ENCODE data around the gene RSRC2.
A peak's percentile ranks its signal among the peaks of the same experiment; 100 is the strongest.
"Not testable (repeated sequence)": the region's sequence is repeated elsewhere in the genome, so short reads cannot be mapped to it uniquely, and the experiment has no call there.

The RSRC2 gene

GRCh38 chr12:122513028-122513427, 13.7 kb downstream of the RSRC2 start:
- not testable (repeated sequence) for H3K27me3 ChIP-seq (ENCODE audit: insufficient read depth, low read length); H3K4me3 ChIP-seq (ENCODE audit: low read length); H3K9me3 ChIP-seq (ENCODE audit: low read length); H3K4me1 ChIP-seq (ENCODE audit: insufficient read depth, low read length); H2AFZ ChIP-seq (ENCODE audit: low read depth, low read length)
- peaks cover 96% of the 10 kb centered on the region for H3K36me3 ChIP-seq (ENCODE audit: insufficient read depth, low read length)

GRCh38 chr12:122508163-122508562, 18.6 kb downstream of the RSRC2 start:
- Histone ChIP-seq H3K4me3 (ENCODE audit: low read length) (no peak overlapping the region), H2AFZ (ENCODE audit: low read depth, low read length) (no peak overlapping the region), H3K9me3 (ENCODE audit: low read length) (no peaks in the 10 kb centered on the region), H3K36me3 (ENCODE audit: insufficient read depth, low read length) (peaks cover 96% of the 10 kb centered on the region), H3K27me3 (ENCODE audit: insufficient read depth, low read length) (no peaks in the 10 kb centered on the region), H3K4me1 (ENCODE audit: insufficient read depth, low read length) (no peaks in the 10 kb centered on the region)

DNA sequence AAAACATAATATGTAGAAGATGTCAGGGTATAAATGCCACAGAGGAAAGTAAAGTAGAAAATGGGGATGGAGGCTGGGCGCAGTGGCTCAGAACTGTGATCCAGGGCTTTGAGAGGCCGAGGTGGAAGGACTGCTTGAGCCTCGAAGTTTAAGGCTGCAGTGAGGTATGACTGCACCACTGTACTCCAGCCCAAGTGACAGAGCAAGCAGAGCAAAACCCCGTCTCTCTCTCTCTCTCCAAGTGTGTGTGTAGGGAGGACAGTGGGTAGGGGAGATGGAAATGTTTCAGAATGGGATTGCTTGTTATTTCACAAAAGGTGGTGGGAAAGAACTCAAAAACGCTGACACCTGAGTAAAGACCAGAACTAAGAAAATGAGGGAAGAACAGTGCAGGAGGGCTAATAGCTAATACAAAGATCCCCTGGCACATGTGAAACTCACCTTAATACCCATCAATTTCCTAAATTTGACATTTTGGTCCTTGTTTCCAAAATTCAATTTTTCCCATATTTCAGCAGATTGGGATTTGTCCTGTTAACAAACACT, 20.3 kb downstream of the RSRC2 start:
- no peaks in the 10 kb centered on the region for H3K27me3 ChIP-seq (ENCODE audit: insufficient read depth, low read length)
- H3K4me1 ChIP-seq (ENCODE audit: insufficient read depth, low read length), result peaks cover 4% of the 10 kb centered on the region
- no peak overlapping the region for H2AFZ ChIP-seq (ENCODE audit: low read depth, low read length)
- H3K4me3 ChIP-seq (ENCODE audit: low read length), result no peak overlapping the region
- H3K36me3 ChIP-seq (ENCODE audit: insufficient read depth, low read length), result peaks cover 81% of the 10 kb centered on the region
- H3K9me3 ChIP-seq (ENCODE audit: low read length), result no peaks in the 10 kb centered on the region

- H3K36me3 ChIP-seq (ENCODE audit: insufficient read depth, low read length), result peaks cover 73% of the 10 kb centered on the region
- H3K27me3 ChIP-seq (ENCODE audit: insufficient read depth, low read length), result no peaks in the 10 kb centered on the region
- no peaks in the 10 kb centered on the region for H3K9me3 ChIP-seq (ENCODE audit: low read length)
- no peak overlapping the region for H2AFZ ChIP-seq (ENCODE audit: low read depth, low read length)
- H3K4me1 ChIP-seq (ENCODE audit: insufficient read depth, low read length), result peaks cover 7% of the 10 kb centered on the region
- no peak overlapping the region for H3K4me3 ChIP-seq (ENCODE audit: low read length)
These were observed 21.2 kb downstream of the RSRC2 start for GRCh38 chr12:122505419-122506051.

- H3K4me3 ChIP-seq (ENCODE audit: low read length), result no peak overlapping the region
- no peaks in the 10 kb centered on the region for H3K9me3 ChIP-seq (ENCODE audit: low read length)
- no peaks in the 10 kb centered on the region for H3K27me3 ChIP-seq (ENCODE audit: insufficient read depth, low read length)
- no peak overlapping the region for H2AFZ ChIP-seq (ENCODE audit: low read depth, low read length)
- H3K36me3 ChIP-seq (ENCODE audit: insufficient read depth, low read length), result peaks cover 57% of the 10 kb centered on the region
- peaks cover 7% of the 10 kb centered on the region for H3K4me1 ChIP-seq (ENCODE audit: insufficient read depth, low read length)
These were observed 22.7 kb downstream of the RSRC2 start for GRCh38 chr12:122503783-122504590.

GRCh38 chr12:122503147-122503751, 23.5 kb downstream of the RSRC2 start:
- Histone ChIP-seq H3K27me3 (ENCODE audit: insufficient read depth, low read length) (no peaks in the 10 kb centered on the region), H3K4me1 (ENCODE audit: insufficient read depth, low read length) (peaks cover 15% of the 10 kb centered on the region), H3K36me3 (ENCODE audit: insufficient read depth, low read length) (peaks cover 50% of the 10 kb centered on the region), H3K4me3 (ENCODE audit: low read length) (no peak overlapping the region), H2AFZ (ENCODE audit: low read depth, low read length) (no peak overlapping the region), H3K9me3 (ENCODE audit: low read length) (no peaks in the 10 kb centered on the region)

DNA sequence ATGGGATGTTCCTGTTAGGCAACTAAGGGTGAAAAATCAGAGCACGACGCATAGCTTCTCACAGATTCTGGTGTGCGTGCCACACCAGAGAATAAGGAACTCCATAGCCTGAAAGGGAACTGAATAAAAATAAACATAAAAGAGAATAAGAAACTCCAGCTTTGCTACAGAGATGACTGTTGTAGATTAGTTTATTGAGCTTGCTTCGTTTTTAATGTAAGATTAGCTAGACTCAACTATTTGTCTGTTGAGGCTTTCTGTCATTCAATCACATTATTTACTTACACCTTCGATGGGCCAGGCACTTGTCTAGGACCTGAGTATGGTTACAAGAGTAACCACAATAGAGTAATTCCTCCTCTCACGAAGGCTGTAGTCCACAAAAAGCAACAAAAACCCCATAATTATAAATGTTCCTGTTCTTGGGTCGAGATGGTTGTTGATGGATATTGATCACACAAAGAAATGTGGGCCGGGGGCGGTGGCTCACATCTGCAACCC, 25.2 kb downstream of the RSRC2 start:
- H3K27me3 ChIP-seq (ENCODE audit: insufficient read depth, low read length), result no peaks in the 10 kb centered on the region
- H3K36me3 ChIP-seq (ENCODE audit: insufficient read depth, low read length), result peaks cover 46% of the 10 kb centered on the region
- peak overlapping the region; percentile 17 for H3K4me3 ChIP-seq (ENCODE audit: low read length)
- peaks cover 16% of the 10 kb centered on the region for H3K4me1 ChIP-seq (ENCODE audit: insufficient read depth, low read length)
- no peaks in the 10 kb centered on the region for H3K9me3 ChIP-seq (ENCODE audit: low read length)
- peak overlapping the region; percentile 13 for H2AFZ ChIP-seq (ENCODE audit: low read depth, low read length)

DNA sequence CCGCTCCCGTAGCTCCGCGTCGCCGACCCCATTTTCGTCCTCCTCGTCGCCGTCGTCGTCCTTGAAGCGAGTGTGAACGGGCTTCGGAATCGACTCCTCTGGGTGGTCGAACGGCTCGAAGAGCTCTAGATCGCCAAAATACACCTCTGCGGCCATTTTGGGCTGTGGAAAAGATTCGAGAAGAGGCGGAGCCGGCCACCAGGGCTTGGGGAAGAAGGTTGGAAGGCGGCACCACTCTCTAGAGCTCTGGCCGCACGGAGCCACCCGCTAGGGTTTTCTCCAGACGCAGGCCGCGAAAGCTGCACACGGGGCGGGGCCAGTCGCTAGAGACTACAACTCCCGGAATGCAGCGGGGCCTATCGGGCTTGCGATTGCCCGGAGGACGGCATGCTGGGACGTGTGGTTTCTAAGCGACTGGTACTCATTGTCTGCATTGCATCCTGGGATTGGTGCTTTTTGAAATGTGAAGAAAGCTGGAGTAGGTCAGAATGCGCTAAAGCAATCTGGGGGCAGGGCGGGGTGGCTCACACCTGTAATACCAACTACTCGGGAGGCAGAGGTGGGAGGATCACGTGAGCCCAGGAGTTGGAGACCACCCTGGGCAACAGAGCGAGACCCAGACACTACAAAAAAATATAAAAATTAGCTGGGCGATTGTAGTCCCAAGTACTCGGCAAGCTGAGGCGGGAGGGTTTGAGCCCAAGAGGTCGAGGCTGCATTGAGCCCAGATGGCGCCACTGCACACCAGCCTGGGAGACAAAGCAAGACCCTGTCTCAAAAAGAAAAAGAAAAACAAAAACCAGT, 25.8 kb downstream of the RSRC2 start, which contains the start of gene ZCCHC8:
ZCCHC8 (minus strand) TSS at position 248 of the 804 bp plus-strand sequence; CDS start at position 156, 92 bp downstream.
- no peaks in the 10 kb centered on the region for H3K27me3 ChIP-seq (ENCODE audit: insufficient read depth, low read length)
- peak within 1 kb of the TSS; percentile 18 for H2AFZ ChIP-seq (ENCODE audit: low read depth, low read length)

DNA sequence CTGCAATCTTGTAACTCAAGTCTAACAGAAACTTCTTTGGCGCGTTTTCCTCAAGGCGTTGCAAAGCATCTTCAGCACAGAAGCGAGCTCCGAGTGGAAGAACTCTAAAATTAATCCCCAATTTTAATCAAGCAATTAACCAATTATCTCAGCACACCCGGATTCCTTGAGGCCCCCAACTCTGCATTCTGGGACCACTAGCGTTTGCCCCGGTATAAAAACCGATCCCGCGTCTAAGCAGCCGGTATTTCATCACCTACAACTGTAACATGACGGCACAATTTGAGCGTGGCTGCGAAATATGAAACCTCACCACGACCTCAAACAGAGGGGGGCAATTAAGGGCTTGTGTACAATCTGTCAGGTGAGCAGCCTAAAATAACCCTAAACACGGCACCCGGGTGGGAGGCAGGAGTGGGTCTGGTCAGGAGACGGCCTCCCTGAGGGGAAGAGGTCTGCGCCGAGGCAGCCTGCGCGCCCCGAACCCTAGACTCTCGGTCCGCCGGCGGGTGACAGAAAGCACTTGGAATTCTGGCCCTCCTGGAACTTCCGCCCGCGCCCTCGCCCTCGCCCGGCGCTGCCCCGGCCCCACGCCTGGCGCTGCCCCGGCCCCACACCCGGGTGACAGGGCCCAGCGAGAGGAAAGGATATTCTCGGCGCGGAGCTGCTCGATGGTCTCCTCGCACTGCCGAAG, 26.6 kb downstream of the RSRC2 start:
- H2AFZ ChIP-seq (ENCODE audit: low read depth, low read length), result peak overlapping the region; percentile 18
- peak overlapping the region; percentile 79 for H3K4me3 ChIP-seq (ENCODE audit: low read length)
- peaks cover 41% of the 10 kb centered on the region for H3K36me3 ChIP-seq (ENCODE audit: insufficient read depth, low read length)
- no peaks in the 10 kb centered on the region for H3K9me3 ChIP-seq (ENCODE audit: low read length)
- H3K4me1 ChIP-seq (ENCODE audit: insufficient read depth, low read length), result peaks cover 16% of the 10 kb centered on the region
- H3K27me3 ChIP-seq (ENCODE audit: insufficient read depth, low read length), result no peaks in the 10 kb centered on the region

More for the DNA sequence above, 25.8 kb downstream of the RSRC2 start, which contains the start of gene ZCCHC8:
- H3K4me1 ChIP-seq (ENCODE audit: insufficient read depth, low read length), result peaks cover 16% of the 10 kb centered on the region
- peaks cover 44% of the 10 kb centered on the region for H3K36me3 ChIP-seq (ENCODE audit: insufficient read depth, low read length)
- H3K9me3 ChIP-seq (ENCODE audit: low read length), result no peaks in the 10 kb centered on the region
- peak within 1 kb of the TSS; percentile 79 for H3K4me3 ChIP-seq (ENCODE audit: low read length)

DNA sequence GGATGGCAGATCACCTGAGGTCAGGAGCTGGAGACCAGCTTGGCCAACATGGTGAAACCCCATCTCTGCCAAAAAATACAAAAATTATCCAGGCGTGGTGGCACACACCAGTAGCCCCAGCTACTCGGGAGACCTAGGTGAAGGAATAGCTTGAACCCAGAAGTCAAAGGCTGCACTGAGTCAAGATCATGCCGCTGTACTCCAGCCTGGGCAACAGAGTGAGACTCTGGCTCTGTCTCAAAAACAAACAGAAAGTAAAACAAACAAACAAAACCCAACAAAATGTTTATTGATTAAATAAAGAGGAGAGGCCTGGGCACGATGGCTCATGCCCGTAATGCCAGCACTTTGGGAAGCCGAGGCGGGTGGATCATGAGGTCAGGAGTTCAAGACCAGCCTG, 31.5 kb downstream of the RSRC2 start:
- Histone ChIP-seq H3K27me3 (ENCODE audit: insufficient read depth, low read length) (no peaks in the 10 kb centered on the region), H3K36me3 (ENCODE audit: insufficient read depth, low read length) (peaks cover 57% of the 10 kb centered on the region)

DNA sequence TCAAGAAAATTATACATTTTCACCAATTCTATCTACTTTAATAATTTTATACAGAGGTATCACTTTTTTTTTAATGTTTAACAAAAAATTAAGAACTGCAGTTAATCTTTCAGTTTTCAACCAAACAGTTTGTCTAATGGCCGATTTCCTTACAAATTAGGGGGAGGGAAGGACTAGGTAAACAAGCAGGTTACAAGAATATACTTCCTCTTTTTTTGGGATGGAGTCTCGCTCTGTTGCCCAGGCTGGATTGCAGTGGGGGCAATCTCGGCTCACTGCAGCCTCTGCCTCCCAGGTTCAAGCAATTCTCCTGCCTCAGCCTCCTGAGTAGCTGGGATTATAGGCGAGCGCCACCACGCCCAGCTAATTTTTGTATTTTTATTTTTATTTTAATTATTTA, 33.5 kb downstream of the RSRC2 start:
- H3K27me3 ChIP-seq (ENCODE audit: insufficient read depth, low read length); H3K4me1 ChIP-seq (ENCODE audit: insufficient read depth, low read length); H3K9me3 ChIP-seq (ENCODE audit: low read length); H3K4me3 ChIP-seq (ENCODE audit: low read length); H2AFZ ChIP-seq (ENCODE audit: low read depth, low read length): not testable (repeated sequence)
- H3K36me3 ChIP-seq (ENCODE audit: insufficient read depth, low read length), result peaks cover 76% of the 10 kb centered on the region

More for the DNA sequence above, 31.5 kb downstream of the RSRC2 start:
- Histone ChIP-seq H3K4me3 (ENCODE audit: low read length) (no peak overlapping the region), H3K9me3 (ENCODE audit: low read length) (no peaks in the 10 kb centered on the region), H2AFZ (ENCODE audit: low read depth, low read length) (no peak overlapping the region), H3K4me1 (ENCODE audit: insufficient read depth, low read length) (peaks cover 9% of the 10 kb centered on the region)

GRCh38 chr12:122491991-122492390, 34.7 kb downstream of the RSRC2 start:
- Histone ChIP-seq H3K4me3 (ENCODE audit: low read length) (no peak overlapping the region), H3K9me3 (ENCODE audit: low read length) (no peaks in the 10 kb centered on the region), H3K4me1 (ENCODE audit: insufficient read depth, low read length) (no peaks in the 10 kb centered on the region), H2AFZ (ENCODE audit: low read depth, low read length) (no peak overlapping the region), H3K27me3 (ENCODE audit: insufficient read depth, low read length) (no peaks in the 10 kb centered on the region), H3K36me3 (ENCODE audit: insufficient read depth, low read length) (peaks cover 78% of the 10 kb centered on the region)
